T-helper 17 cell (primary cell): ENCODE data around the gene SLC35F1. TPM values are rescaled to one million over a fixed set of nuclear protein-coding genes. Genes with fewer than 3 reads are reported as not detected.

Source experiments
- ATAC-seq: fragments of 150-1000 bp; cut with Tn5 transposase; 2 replicates; pipeline ENCODE4 v1.10.0; 2021; ENCODE audit warnings: mild to moderate bottlenecking, moderate library complexity
- DNase-seq, 3 donors: peaks; one replicate each; pipeline versions ENCODE4 v3.0.0 to v3.0.0-alpha.2; 2020 to 2021
- H3K9me3 ChIP-seq: one replicate; pipeline ENCODE4 v1.7.0; 2013; ENCODE audit warnings: low read length, mild to moderate bottlenecking; ENCODE audit not compliant: control insufficient read depth, poor library complexity, severe bottlenecking
- H3K27ac Mint-ChIP-seq: one replicate; pipeline ENCODE4 v1.8.0; 2022; ENCODE audit warnings: mild to moderate bottlenecking, moderate library complexity, mixed read lengths
- H3K27me3 Mint-ChIP-seq: one replicate; pipeline ENCODE4 v1.8.0; 2022; ENCODE audit warnings: mixed read lengths
- H3K36me3 Mint-ChIP-seq: one replicate; pipeline ENCODE4 v1.8.0; 2022; ENCODE audit warnings: low read depth, mixed read lengths
- H3K4me1 Mint-ChIP-seq: one replicate; pipeline ENCODE4 v1.8.0; 2022; ENCODE audit warnings: mild to moderate bottlenecking, mixed read lengths
- H3K4me3 Mint-ChIP-seq: one replicate; pipeline ENCODE4 v1.8.0; 2022; ENCODE audit warnings: mild to moderate bottlenecking, moderate library complexity, mixed read lengths
- total RNA-seq, 4 donors: library from RNA in 2 of 4; stranded (reverse) in 2 of 4; gene quantifications; one replicate each; pipeline ENCODE4 v1.2.3 and lab custom pipeline; 2022 to 2026

SLC35F1 gene
- total RNA-seq, 2 donors from 2014 or later: not detected

DNA sequence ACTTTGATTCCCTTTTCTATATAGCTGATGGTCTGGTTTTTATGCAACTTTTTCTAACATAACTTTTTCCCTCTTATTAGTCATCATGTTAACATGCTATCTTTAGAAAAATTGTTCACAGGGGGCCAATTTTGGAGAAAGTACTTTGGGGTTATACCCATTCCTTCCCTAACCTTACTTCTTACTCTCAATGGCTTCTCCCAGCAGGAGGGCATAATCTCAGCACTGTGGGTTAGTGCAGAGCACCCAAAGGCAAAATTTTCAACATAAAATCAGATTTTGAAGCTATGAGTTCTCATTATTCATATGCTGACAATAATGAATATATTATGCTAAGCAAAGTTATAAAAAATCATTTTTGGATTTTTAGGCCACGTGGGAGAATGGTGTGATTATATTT lies 299.2 kb downstream of the SLC35F1 start:
- Mint-ChIP-seq H3K4me3 (no peak overlapping the region), H3K27ac (no peak overlapping the region)
- no peak for ATAC-seq

DNA sequence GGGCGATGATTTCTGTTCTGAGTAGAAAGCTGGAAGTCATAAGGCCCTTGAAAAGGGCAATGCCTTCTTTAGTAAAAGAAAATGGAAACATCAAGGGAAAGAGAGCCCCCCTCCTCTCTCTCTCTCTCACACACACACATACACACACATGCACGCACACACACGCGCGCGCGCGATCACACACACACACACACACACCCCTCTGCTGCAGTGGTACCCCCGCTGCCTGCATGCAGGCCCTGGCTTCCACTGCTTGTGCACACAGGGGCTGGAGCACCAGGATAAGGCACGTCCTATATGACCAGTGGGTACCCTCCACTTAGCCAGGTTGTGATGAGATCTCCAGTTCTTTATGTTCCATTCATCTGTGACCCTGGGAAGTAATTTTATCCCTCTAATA lies 300.9 kb downstream of the SLC35F1 start:
- ATAC-seq (no peak), DNase-seq (no peak)
- H3K36me3 Mint-ChIP-seq: no peaks in the 10 kb centered on the region
- no peak overlapping the region for H3K4me3 Mint-ChIP-seq
- no peak overlapping the region for H3K27ac Mint-ChIP-seq
- no peaks in the 10 kb centered on the region for H3K9me3 ChIP-seq
- no peaks in the 10 kb centered on the region for H3K4me1 Mint-ChIP-seq
- peaks cover 6% of the 10 kb centered on the region for H3K27me3 Mint-ChIP-seq

More for the DNA sequence above, 299.2 kb downstream of the SLC35F1 start:
- peaks cover 6% of the 10 kb centered on the region for H3K27me3 Mint-ChIP-seq
- no peak for DNase-seq
- no peaks in the 10 kb centered on the region for H3K9me3 ChIP-seq
- no peaks in the 10 kb centered on the region for H3K4me1 Mint-ChIP-seq
- H3K36me3 Mint-ChIP-seq: no peaks in the 10 kb centered on the region

DNA sequence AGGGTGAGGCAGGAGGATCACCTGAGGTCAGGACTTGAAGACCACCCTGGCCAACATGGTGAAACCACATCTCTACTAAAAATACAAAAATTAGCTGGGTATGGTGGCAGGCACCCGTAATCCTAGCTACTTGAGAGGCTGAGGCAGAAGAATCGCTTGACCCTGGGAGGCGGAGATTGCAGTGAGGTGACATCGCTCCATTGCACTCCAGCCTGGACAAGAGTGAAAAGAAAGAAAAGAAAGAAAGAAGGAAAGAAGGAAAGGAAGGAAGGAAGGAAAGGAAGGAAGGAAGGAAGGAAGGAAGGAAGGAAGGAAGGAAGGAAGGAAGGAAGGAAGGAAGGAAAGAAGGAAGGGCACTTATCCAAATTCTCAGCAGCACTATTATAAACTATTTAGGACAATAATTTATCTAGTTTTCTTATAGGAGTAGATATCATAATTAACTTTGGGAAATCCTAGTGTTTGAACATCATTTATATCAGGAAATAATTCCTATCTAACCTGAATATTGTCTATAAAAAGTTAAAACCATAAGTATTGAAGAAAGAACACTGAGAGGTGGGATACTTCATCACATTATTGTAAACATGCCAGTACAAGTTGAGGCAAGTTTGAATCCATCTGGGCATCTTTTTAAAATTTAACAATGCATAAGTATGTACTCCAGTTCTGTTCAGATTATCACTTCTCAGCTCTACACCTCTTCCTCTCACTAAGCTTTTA lies 305.5 kb downstream of the SLC35F1 start:
- Mint-ChIP-seq H3K27me3 (peaks cover 16% of the 10 kb centered on the region), H3K27ac (no peak overlapping the region), H3K4me1 (no peaks in the 10 kb centered on the region), H3K4me3 (no peak overlapping the region), H3K36me3 (no peaks in the 10 kb centered on the region)
- DNase-seq (no peak), ATAC-seq (no peak)
- H3K9me3 ChIP-seq: no peaks in the 10 kb centered on the region

DNA sequence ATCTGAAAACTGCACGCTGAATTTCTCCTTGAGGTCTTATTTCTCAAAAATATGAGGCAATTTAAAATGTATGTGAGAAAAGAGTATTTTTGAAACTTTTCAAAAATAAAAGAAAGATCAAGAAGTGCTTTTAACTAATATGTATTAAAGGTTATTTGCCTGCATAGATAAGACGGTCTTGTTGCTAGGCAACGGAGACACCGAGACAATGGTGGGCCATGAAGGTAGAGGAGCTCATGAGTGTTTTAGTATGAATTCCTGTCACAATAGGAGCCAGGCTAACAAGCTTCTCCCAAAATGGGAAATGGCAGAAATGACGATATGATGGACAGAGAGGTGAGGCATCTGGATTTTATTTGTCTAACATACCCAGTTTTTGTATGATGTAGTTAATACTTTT lies 308.2 kb downstream of the SLC35F1 start:
- Mint-ChIP-seq H3K4me3 (no peak overlapping the region), H3K27me3 (peaks cover 11% of the 10 kb centered on the region), H3K36me3 (no peaks in the 10 kb centered on the region), H3K4me1 (no peaks in the 10 kb centered on the region), H3K27ac (no peak overlapping the region)
- ATAC-seq: no peak
- H3K9me3 ChIP-seq: no peaks in the 10 kb centered on the region
- no peak for DNase-seq

DNA sequence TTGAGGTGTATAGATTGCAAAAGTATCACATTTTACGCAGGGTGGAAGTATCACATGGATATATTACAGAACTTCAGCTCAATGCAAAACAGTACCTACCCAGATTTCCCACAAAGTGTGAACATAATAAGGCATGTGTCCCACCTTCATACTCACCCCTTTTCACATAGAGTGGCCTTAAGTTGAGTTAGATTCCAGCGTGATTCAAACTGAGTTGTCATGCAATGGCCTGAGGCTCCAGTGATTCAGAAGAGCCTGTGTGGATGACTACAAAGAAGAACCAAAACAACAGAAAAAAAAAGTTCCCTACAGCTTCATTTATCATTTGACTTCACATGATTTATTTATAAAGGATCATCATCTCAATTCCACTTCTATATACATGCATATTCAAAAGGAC lies 309.7 kb downstream of the SLC35F1 start:
- no peaks in the 10 kb centered on the region for H3K9me3 ChIP-seq
- Mint-ChIP-seq H3K4me3 (no peak overlapping the region), H3K4me1 (no peaks in the 10 kb centered on the region), H3K36me3 (no peaks in the 10 kb centered on the region), H3K27me3 (peaks cover 11% of the 10 kb centered on the region), H3K27ac (no peak overlapping the region)
- DNase-seq (no peak), ATAC-seq (no peak)

DNA sequence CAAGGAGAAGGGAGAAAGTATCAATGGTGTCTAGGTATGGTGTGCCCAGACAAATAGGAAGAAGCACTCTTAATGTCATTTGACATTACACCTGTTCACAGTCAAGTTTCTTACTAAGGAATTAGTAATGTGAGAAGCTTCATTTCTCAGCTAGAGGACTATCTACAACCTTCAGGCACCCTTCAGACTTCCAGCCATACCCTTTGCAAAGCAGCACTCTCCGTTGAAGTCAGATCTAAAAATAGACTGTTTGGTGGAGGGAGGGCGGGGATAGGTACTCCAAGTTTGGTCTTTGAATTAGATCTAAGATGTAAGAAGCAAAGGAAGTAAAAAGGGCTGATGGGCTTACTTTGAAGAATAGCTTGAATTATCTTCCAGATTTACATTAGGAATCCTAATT lies 311.1 kb downstream of the SLC35F1 start:
- H3K9me3 ChIP-seq: no peaks in the 10 kb centered on the region
- H3K27me3 Mint-ChIP-seq: peaks cover 11% of the 10 kb centered on the region
- H3K4me1 Mint-ChIP-seq: no peaks in the 10 kb centered on the region
- ATAC-seq (no peak), DNase-seq (no peak)
- H3K4me3 Mint-ChIP-seq: no peak overlapping the region
- H3K36me3 Mint-ChIP-seq: no peaks in the 10 kb centered on the region
- no peak overlapping the region for H3K27ac Mint-ChIP-seq

DNA sequence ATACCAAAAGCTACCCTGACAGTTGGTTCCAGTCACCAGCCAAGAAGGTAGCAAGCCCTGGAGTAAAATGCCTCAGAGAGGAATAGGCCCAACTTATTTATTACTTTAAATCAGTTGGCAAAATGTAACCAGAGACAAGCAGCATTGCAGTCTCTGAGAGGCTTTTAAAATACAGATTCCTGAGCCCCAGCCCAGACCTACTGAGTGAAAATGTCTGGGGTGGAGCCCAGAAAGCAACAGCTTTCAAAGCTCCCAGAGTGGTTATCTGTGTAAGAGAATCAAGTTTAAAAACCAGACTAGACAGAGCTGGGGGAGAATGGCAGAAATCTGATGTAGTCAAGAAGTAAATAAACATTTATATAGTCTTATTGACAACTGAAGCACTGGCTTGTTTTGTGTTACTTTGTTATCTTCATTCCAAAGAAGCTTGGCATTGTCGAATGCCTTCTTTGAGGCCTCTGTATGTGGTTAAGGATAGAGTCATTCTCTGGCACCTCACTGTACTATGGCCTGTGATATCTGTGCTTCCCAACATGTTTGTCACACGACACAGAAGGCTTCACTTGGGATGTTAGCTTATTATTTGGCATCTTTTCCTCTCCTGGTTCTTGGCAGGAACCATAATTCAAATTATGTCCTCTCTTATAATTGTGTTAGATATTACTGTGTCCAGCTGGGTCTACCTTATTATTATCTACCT lies 313.5 kb downstream of the SLC35F1 start:
- DNase-seq (no peak), ATAC-seq (no peak)
- H3K4me3 Mint-ChIP-seq: no peak overlapping the region
- no peak overlapping the region for H3K27ac Mint-ChIP-seq
- H3K36me3 Mint-ChIP-seq: no peaks in the 10 kb centered on the region
- no peaks in the 10 kb centered on the region for H3K4me1 Mint-ChIP-seq
- H3K9me3 ChIP-seq: no peaks in the 10 kb centered on the region
- H3K27me3 Mint-ChIP-seq: peaks cover 15% of the 10 kb centered on the region

DNA sequence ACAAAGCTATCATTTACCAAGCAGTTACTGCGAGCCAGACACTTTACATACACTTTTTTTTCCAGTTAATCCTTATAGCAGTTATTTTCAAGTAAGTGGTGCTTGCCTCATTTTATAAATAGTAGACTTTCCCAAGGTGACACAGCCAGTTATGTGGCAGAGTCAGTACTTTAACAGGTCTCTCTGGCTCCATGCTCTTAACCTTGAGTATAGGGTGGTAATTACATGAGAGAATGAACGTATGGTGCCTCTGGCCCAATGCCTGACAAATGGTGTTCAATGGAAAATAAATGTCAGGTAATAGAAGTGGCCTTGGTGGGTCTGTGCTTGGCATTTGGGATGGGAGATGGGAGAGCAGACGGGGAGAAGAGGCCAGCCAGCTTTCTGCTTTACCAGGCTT lies 316.3 kb downstream of the SLC35F1 start:
- H3K9me3 ChIP-seq: no peaks in the 10 kb centered on the region
- Mint-ChIP-seq H3K36me3 (no peaks in the 10 kb centered on the region), H3K4me1 (no peaks in the 10 kb centered on the region), H3K27me3 (peaks cover 13% of the 10 kb centered on the region), H3K4me3 (no peak overlapping the region), H3K27ac (no peak overlapping the region)
- ATAC-seq (no peak), DNase-seq (no peak)

DNA sequence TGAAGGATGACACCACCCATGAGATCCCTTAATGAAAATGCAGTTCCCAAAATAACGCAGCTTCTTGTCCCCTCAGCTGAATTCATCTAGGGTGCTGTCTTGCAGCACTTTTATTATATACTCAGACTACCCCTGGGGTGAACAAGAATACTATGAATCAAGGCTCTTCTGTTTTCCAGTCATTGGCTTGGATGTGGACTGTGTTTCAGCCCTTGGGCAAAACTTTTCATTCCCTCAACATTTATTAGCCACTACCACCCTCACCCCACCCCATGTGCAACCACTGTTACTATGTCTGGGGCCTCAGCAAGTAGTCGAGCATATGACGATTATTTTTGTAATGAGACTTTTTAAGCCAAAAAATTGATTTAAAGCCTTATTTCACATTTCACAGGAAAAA lies 321.8 kb downstream of the SLC35F1 start:
- H3K27ac Mint-ChIP-seq: no peak overlapping the region
- ATAC-seq: no peak
- H3K36me3 Mint-ChIP-seq: no peaks in the 10 kb centered on the region
- H3K9me3 ChIP-seq: no peaks in the 10 kb centered on the region
- H3K4me3 Mint-ChIP-seq: no peak overlapping the region
- no peak for DNase-seq
- no peaks in the 10 kb centered on the region for H3K4me1 Mint-ChIP-seq
- H3K27me3 Mint-ChIP-seq: peaks cover 18% of the 10 kb centered on the region

DNA sequence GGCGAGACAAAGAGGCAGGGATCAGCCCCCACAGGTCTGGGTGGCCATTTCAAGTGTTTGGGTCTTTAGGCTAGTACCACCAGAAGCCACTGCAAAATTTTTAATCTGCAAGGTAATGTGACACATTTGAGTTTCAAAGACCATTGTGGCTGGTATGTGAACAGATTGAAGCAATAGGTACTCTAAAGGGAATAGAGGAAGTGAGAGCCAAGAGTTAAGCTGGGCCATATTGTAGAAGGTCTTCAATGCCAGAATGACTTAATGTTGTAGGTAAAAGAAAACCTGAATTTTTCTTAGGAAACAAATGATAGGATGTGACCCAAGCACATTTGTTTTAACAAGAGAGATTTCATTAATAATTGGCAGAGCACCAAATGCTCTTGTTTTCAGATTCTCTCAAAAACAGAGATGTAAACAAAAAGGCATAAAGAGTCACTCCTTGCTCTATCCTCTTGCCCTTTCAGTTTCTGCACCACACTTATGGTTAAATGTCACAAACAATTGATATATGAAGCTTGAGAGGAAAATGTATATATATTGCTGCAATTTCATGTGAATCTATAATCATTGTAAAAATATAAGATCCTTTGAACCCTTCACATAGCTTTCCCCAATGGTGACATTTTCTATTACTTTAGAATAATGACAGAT lies 333.9 kb downstream of the SLC35F1 start:
- H3K4me1 Mint-ChIP-seq: no peaks in the 10 kb centered on the region
- H3K4me3 Mint-ChIP-seq: no peak overlapping the region
- H3K36me3 Mint-ChIP-seq: no peaks in the 10 kb centered on the region
- peaks cover 40% of the 10 kb centered on the region for H3K27me3 Mint-ChIP-seq
- no peak overlapping the region for H3K27ac Mint-ChIP-seq
- ATAC-seq (no peak), DNase-seq (no peak)
- H3K9me3 ChIP-seq: no peaks in the 10 kb centered on the region

DNA sequence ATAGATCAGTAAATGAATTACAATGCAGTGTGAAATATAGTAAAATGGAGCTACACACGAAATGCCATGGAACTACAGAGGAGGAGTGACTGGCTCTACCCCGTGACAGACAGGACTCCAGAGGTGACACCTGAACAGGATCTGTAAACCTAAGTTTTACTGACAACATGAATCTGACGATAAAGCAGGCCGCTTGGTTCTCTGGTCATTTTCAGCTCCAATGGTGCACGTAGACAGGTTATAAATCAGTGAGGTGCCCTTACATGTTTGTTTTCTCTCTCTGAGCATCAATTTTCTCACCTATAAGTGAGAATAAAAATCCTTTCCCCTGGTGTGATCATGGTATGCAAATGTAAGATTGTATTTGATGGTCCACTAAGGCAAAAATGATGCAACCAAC lies 339.3 kb downstream of the SLC35F1 start:
- Mint-ChIP-seq H3K27me3 (peaks cover 40% of the 10 kb centered on the region), H3K36me3 (no peaks in the 10 kb centered on the region), H3K4me3 (no peak overlapping the region), H3K27ac (no peak overlapping the region), H3K4me1 (no peaks in the 10 kb centered on the region)
- ATAC-seq (no peak), DNase-seq (no peak)
- H3K9me3 ChIP-seq: no peaks in the 10 kb centered on the region

DNA sequence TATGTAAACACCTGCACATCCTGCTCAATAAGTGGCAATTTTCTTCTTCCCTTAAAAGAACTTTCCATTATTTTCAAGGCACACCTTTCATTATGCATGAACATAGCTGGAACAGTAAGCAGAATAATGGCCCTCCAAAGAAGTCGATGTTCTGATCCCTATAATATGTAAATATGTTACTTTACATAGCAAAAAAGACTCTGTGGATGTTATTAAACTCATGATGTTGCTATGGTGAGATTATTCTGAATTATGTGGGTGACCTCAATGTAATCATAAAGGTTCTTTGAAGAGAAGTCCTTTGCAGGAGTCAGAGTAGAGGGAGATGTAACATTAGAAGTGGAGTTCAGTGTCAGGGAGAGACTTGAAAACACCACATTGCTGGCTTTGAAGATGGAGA lies 341.1 kb downstream of the SLC35F1 start:
- Mint-ChIP-seq H3K36me3 (no peaks in the 10 kb centered on the region), H3K27me3 (peaks cover 32% of the 10 kb centered on the region), H3K4me1 (no peaks in the 10 kb centered on the region), H3K4me3 (no peak overlapping the region), H3K27ac (no peak overlapping the region)
- H3K9me3 ChIP-seq: no peaks in the 10 kb centered on the region
- ATAC-seq (no peak), DNase-seq (no peak)

DNA sequence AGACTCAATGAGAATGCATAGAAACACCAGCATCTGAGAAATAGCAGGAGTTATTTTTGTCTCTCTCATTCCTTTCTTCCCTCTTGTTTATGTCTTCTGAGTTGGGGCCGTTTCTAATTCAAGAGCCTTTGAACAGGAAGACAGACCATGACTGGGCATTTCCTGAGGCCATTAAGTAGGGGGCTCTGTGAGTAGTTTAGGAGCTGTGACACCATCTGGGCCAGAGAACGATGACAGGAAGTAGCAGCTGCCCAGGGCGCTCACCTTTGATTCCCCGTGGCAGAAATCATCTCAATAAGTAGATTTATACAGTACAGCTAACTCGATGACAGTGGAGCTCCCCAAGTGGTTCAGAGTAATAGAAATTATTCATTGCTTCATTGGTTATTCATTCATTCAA lies 342.6 kb downstream of the SLC35F1 start:
- DNase-seq (no peak), ATAC-seq (no peak)
- peaks cover 22% of the 10 kb centered on the region for H3K27me3 Mint-ChIP-seq
- H3K4me3 Mint-ChIP-seq: no peak overlapping the region
- H3K4me1 Mint-ChIP-seq: no peaks in the 10 kb centered on the region
- H3K36me3 Mint-ChIP-seq: no peaks in the 10 kb centered on the region
- H3K9me3 ChIP-seq: no peaks in the 10 kb centered on the region
- no peak overlapping the region for H3K27ac Mint-ChIP-seq
